Myocyte (in vitro differentiated cells): ENCODE data around the gene XRCC6. TPM values are rescaled to one million over a fixed set of nuclear protein-coding genes. Genes with fewer than 3 reads are reported as not detected.
"Not testable (repeated sequence)": the region's sequence is repeated elsewhere in the genome, so short reads cannot be mapped to it uniquely, and the experiment has no call there.

Experiments
- DNase-seq: peaks from one replicate; pipeline ENCODE4 v3.0.0-alpha.2; 2012; ENCODE audit warnings: low read depth
- total RNA-seq: library from RNA; depleted of rRNA; stranded (reverse); fragments of >200 nt; gene quantifications from 2 replicates; pipeline ENCODE4 v1.2.3, GENCODE V29; 2014

The XRCC6 gene
- total RNA-seq, 1 donor from 2014 or later, result 353 TPM

GRCh38 chr22:41648432-41648831 is 27.3 kb downstream of the XRCC6 start:
- DNase-seq, result no peak

GRCh38 chr22:41650229-41650628 is 29.1 kb downstream of the XRCC6 start:
- no peak for DNase-seq

GRCh38 chr22:41650821-41651220 is 29.7 kb downstream of the XRCC6 start:
- DNase-seq, result no peak

GRCh38 chr22:41654322-41654721 is 33.2 kb downstream of the XRCC6 start:
- DNase-seq, result no peak

GRCh38 chr22:41656556-41656955 is 35.5 kb downstream of the XRCC6 start:
- DNase-seq, result no peak

- DNase-seq, result no peak
These were observed 36.6 kb downstream of the XRCC6 start for GRCh38 chr22:41657709-41658108.

- no peak for DNase-seq
These were observed 37.8 kb downstream of the XRCC6 start for GRCh38 chr22:41658869-41659268.

- no peak for DNase-seq
These were observed 38.8 kb downstream of the XRCC6 start for GRCh38 chr22:41659941-41660340.

GRCh38 chr22:41660416-41660815 is 39.3 kb downstream of the XRCC6 start:
- no peak for DNase-seq

- DNase-seq, result no peak
These were observed 40.0 kb downstream of the XRCC6 start for GRCh38 chr22:41661088-41661487.

GRCh38 chr22:41661713-41662112 is 40.6 kb downstream of the XRCC6 start:
- no peak for DNase-seq

- not testable (repeated sequence) for DNase-seq
These were observed 42.5 kb downstream of the XRCC6 start for GRCh38 chr22:41663594-41663993.

- no peak for DNase-seq
These were observed 43.4 kb downstream of the XRCC6 start for GRCh38 chr22:41664490-41664889.

GRCh38 chr22:41664951-41665350 is 43.9 kb downstream of the XRCC6 start:
- DNase-seq, result no peak

- no peak for DNase-seq
These were observed 48.1 kb downstream of the XRCC6 start for GRCh38 chr22:41668971-41669911.

GRCh38 chr22:41672096-41672495 is 51.0 kb downstream of the XRCC6 start:
- DNase-seq, result not testable (repeated sequence)

GRCh38 chr22:41672780-41673509 is 51.9 kb downstream of the XRCC6 start:
- DNase-seq, result no peak

- peak; percentile 76 for DNase-seq
These were observed 53.8 kb downstream of the XRCC6 start for GRCh38 chr22:41674846-41675340.

GRCh38 chr22:41676134-41676533 is 55.0 kb downstream of the XRCC6 start:
- DNase-seq, result no peak

- no peak for DNase-seq
These were observed 60.5 kb downstream of the XRCC6 start for GRCh38 chr22:41681616-41682015.

GRCh38 chr22:41682033-41682807 is 61.1 kb downstream of the XRCC6 start:
- DNase-seq, result peak; percentile 82
